Progenitor cell of endocrine pancreas (in vitro differentiated cells): ENCODE results near the gene SIX5. TPM values are rescaled to one million over a fixed set of nuclear protein-coding genes. Genes with fewer than 3 reads are reported as not detected.

Experiments used
- DNase-seq: peaks from one replicate; pipeline ENCODE4 v3.0.0; 2021; ENCODE audit warnings: low spot score; ENCODE audit not compliant: unreplicated experiment
- H3K27ac Mint-ChIP-seq: 2 replicates; pipeline ENCODE4 v1.8.0; 2021; ENCODE audit warnings: mild to moderate bottlenecking, moderate library complexity, mixed read lengths
- H3K27me3 Mint-ChIP-seq: 2 replicates; pipeline ENCODE4 v1.8.0; 2021; ENCODE audit warnings: mixed read lengths
- H3K36me3 Mint-ChIP-seq: 2 replicates; pipeline ENCODE4 v1.8.0; 2022; ENCODE audit warnings: mixed read lengths; ENCODE audit not compliant: insufficient read depth
- H3K4me1 Mint-ChIP-seq: 2 replicates; pipeline ENCODE4 v1.8.0; 2021; ENCODE audit warnings: low read depth, mixed read lengths
- H3K4me3 Mint-ChIP-seq: 2 replicates; pipeline ENCODE4 v1.8.0; 2021; ENCODE audit warnings: low read depth, mild to moderate bottlenecking, moderate library complexity, mixed read lengths
- H3K9me3 Mint-ChIP-seq: 2 replicates; pipeline ENCODE4 v1.8.0; 2021; ENCODE audit warnings: low read depth, mixed read lengths
- long read RNA-seq: library from polyadenylated mRNA; unstranded; transcript quantifications from one replicate; pipeline ENCODE4 v2.0.0, GENCODE V29; 2020
- total RNA-seq: library from RNA; stranded (reverse); gene quantifications from 2 replicates; pipeline ENCODE4 v1.2.1, GENCODE V29; 2021
- TF ChIP-seq, protein P1 (sequence below): fragments of 200-600 bp; sonication (generic); IDR thresholded peaks from one replicate; pipeline ENCODE4 v1.5.0; 2021; ENCODE audit warnings: antibody characterized with exemption, mild to moderate bottlenecking; ENCODE audit not compliant: unreplicated experiment

SIX5 gene
- total RNA-seq, result 36.9 and 42.3 TPM in 2 replicates
- long read RNA-seq, result 0 reads

DNA sequence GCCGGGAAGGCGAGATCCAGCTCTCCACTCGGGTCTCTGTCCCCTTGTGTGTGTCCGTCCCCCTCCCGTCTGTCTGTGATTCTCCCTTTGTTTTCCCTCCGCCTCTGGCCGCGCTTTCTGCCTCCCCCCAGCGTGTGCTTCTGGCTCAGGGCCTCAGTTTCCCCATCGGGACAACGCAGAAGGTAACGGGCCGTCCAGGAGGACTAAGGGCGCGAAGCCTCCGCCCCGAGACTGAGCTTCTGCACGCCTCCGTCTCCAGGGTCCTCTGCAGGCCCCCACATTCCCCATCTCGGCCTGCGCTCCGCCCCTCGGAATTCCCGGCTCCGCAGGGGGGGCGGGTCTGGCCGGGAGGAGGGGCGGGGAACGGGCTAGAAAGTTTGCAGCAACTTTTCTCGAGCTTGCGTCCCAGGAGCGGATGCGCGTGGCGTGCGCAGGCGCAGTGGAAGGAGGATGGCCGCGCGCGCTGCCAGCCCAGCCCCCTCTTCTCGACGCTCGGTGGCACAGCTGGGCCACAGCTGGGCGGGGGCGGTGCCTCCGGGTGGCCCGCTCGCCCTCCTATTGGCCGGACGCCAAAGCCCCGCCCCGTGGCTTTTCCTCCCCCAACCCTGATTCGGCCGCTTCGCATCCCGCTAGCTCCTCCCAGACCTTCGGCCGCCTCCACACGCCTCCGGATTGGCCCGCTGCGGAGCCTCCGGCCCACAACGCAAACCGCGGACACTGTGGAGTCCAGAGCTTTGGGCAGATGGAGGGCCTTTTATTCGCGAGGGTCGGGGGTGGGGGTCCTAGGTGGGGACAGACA is at the start of gene SIX5:
Gene SIX5 (minus strand): TSS at position 269 of the 799 bp plus-strand sequence. CDS start 408 bp downstream, outside the sequence.
- no peaks in the 10 kb centered on the region for H3K27me3 Mint-ChIP-seq
- H3K4me3 Mint-ChIP-seq, result peak within 1 kb of the TSS; percentile 97
- TF ChIP-seq, protein P1, sequence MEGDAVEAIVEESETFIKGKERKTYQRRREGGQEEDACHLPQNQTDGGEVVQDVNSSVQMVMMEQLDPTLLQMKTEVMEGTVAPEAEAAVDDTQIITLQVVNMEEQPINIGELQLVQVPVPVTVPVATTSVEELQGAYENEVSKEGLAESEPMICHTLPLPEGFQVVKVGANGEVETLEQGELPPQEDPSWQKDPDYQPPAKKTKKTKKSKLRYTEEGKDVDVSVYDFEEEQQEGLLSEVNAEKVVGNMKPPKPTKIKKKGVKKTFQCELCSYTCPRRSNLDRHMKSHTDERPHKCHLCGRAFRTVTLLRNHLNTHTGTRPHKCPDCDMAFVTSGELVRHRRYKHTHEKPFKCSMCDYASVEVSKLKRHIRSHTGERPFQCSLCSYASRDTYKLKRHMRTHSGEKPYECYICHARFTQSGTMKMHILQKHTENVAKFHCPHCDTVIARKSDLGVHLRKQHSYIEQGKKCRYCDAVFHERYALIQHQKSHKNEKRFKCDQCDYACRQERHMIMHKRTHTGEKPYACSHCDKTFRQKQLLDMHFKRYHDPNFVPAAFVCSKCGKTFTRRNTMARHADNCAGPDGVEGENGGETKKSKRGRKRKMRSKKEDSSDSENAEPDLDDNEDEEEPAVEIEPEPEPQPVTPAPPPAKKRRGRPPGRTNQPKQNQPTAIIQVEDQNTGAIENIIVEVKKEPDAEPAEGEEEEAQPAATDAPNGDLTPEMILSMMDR, result no peak

DNA sequence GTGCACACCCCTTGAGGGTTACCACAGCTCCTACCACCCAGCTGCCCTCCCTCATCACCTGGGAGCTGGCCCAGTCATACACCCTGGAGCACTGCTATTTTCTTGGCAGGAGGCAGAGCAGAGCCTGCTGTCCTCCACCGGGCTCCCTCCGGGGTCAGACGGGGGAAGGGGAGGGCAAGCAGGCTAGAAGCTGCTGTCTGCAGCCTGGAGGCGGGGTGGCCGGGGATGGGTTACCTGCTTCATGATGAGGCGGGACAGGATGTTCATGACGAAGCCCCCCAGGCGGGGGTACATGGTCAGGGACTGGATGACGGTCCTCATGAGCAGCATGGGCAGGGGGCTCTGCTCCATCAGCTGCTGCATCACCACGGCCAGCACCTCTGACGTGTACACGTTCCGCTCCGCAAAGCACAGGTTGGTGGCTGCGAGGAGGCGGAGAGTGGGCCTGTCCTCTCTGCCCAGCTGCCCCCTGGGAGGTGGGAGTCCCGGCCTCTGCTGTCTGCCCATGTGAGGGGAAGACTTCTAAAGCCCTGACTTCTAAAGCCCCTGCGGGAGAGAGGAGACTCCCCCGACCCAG is 48.8 kb upstream of the SIX5 start:
- H3K27ac Mint-ChIP-seq, result no peak overlapping the region

More for the DNA sequence above, at the start of gene SIX5:
- Mint-ChIP-seq H3K9me3 (no peaks in the 10 kb centered on the region), H3K27ac (peak within 1 kb of the TSS; percentile 100), H3K4me1 (peaks cover 25% of the 10 kb centered on the region), H3K36me3 (peaks cover 9% of the 10 kb centered on the region)
- peak; percentile 96 for DNase-seq

DNA sequence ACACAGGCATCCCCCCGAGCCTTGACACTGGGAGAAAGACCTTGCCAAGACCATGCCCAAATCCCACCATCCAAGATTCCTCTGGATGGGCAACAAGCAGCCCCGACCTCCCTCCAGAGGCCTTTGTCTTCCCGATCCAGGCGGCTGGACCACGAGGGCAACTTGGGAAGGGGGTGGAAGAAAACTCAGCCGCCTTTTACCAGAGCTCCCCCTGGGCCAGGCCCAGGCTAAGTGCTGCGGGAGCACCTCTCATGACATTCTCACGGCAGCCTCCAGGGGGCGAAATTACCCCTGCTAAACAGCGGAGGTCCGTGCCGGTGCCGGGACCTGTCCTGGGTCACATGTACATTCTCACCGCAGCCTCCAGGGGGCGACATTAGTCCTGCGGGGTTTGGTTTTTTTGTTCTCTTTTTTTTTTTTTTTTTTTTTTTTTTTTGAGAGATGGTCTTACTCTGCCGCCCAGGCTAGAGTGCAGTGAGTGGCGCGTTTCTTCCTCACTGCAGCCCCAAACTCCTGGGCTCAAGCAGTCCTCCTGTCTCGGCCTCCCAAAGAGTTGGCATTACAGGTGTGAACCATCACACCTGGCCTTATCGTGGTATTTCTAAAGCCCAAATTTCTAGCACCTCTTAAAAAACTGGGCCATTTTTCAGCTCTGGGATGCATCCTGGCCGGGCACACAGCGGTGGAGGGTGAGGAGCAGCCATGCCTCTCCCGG is 48.1 kb upstream of the SIX5 start:
- TF ChIP-seq, protein P1, result peak; percentile 95
- Mint-ChIP-seq H3K27me3 (peaks cover 3% of the 10 kb centered on the region), H3K4me3 (peak overlapping the region; percentile 50), H3K4me1 (peaks cover 2% of the 10 kb centered on the region), H3K36me3 (peaks cover 3% of the 10 kb centered on the region), H3K27ac (peak overlapping the region; percentile 82), H3K9me3 (no peaks in the 10 kb centered on the region)
- peak; percentile 96 for DNase-seq

More for the DNA sequence above, 48.8 kb upstream of the SIX5 start:
- Mint-ChIP-seq H3K9me3 (no peaks in the 10 kb centered on the region), H3K4me1 (peaks cover 2% of the 10 kb centered on the region), H3K4me3 (no peak overlapping the region), H3K27me3 (peaks cover 3% of the 10 kb centered on the region), H3K36me3 (peaks cover 3% of the 10 kb centered on the region)
- TF ChIP-seq, protein P1, result no peak
- no peak for DNase-seq

DNA sequence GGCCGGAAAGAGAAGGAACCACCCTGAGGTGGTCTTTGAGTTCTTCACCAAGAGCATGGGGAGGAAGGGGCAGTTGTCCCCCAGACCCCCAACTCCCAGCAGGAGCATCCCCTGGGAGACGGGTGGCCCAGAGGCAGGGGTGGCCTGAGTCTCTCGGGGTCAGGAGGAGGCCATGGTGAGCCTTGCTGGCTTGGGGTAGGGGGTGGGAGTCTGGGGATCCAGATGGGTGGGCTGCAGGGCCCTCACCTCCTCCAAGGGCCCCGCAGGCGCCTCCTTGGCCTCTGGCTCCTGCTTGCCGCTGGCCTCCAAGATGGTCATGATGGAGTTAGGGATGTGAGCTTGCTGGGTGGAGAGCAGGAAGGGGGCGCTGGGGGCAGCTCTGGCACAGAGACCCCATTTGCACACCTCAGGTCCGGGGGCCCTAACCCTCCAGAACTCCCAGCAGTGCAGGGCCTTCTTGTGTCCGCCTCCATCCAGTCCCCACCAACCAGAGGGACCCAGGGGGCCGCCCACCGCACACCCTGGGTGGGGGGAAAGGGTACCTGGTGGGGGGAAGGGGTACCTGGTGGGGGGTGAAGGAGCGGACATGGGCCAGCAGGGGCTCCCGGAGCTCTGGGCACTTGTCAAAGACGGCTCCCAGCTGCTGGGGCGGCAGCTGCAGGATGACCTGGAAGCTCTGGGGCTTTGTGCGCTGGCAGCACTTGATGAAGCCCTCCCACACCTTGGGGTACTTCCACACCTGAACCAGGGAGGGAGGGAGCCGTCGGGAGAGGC is 47.4 kb upstream of the SIX5 start:
- Mint-ChIP-seq H3K4me3 (peak overlapping the region; percentile 80), H3K4me1 (peaks cover 2% of the 10 kb centered on the region), H3K27me3 (peaks cover 3% of the 10 kb centered on the region), H3K36me3 (peaks cover 3% of the 10 kb centered on the region), H3K9me3 (no peaks in the 10 kb centered on the region), H3K27ac (peak overlapping the region; percentile 82)
- no peak for DNase-seq
- TF ChIP-seq, protein P1, result no peak
